GM19023 (cell line): ENCODE results near the gene FGD5.
"Not testable (repeated sequence)": the region's sequence is repeated elsewhere in the genome, so short reads cannot be mapped to it uniquely, and the experiment has no call there.

Experiments
- ATAC-seq: cut with Tn5 transposase; IDR thresholded peaks from one replicate; pipeline ENCODE4 v1.9.1; 2021; ENCODE audit warnings: mild to moderate bottlenecking, moderate library complexity; ENCODE audit not compliant: unreplicated experiment

FGD5 gene

DNA sequence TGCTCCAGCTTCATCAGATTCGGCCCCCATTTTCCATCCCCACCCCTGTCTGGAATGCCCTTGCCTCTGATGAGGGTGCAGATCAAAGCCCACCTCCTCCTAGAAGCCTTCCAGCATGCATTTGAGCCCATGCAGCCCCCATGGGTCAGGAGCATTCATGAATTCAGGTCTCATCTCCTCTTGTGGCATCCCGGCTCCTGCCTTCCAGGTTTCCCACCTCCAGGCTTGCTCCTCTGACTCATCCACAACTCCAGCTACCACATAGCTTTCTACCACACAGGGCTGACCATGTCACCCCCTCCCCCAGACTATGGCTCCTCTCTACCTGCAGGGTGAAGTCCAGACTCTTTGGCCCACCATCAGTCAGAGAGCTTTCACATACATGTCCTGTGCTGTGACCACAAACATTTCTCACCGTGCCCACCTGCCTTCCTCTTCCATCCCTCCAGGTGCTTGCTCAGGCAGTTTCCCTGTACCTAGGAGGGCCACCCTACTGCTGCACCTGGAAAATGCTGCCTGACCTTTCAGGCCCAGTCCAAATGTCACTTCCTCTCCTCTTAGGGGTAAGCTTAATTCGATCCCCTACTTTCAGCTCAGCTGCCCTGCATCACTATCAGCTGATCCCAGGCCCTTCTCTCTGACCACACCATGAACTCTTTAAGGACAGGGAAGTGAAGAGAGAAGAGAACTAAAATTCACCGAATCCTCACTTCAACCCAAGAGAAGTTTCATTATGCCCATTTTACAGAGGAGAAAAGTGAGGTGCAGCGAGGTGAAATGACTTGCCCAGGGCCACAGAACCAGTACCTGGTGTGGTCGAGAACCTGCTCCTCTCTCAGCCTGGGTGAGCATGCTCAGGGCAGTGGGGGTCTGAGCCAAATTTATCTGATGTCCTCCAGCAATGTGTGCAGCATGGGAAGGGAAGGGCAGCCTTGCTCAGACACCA is 13.7 kb upstream of the FGD5 start:
- ATAC-seq: no peak

DNA sequence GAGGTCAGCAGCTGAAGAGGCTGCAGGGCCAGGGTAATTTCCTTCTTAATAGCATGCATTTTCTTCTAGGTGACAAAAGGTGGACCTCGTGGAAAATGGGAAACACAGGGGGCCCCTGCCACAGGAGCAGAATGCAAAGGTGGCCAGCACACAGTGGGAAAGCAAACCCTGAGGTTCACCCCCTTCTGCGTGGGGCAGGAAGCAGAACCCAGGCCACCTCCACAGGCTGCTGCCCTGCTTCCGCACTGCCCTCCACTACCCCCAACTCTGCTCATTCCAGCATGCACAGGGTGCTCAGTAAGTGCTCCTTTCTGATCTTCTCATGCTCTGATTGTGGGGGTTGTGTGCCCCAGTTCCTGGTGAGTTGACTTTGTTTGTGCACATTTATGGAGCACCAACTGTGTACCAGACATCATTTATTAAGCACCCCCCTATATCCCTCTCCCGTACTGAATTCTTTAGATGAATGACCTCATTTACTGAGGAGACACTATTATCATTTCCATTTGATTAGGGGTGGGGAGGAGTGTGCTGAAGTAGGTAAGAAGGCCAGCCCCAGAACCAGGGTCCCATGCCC is 12.7 kb upstream of the FGD5 start:
- ATAC-seq: no peak

- no peak for ATAC-seq
Observed at GRCh38 chr3:14806641-14807263, 12.0 kb upstream of the FGD5 start.

DNA sequence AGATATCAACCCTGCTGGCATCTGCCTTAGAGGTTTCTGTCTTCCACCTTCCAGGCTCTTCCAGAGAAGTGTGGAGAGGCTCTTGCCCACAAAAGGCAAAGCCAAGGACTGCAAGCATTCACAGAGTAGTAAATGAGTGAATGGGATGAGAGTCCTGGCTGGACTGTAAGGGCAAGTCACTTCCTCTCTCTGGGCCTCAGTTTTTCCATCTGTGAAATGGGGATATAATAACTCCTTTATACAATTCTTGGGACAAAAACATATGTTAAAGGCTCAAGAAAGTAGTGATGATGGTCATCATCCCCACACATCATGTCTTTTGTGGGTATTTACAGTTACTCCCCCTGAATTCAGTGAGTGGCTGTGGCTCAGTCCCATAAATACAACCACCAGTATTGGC is 10.7 kb upstream of the FGD5 start:
- no peak for ATAC-seq

DNA sequence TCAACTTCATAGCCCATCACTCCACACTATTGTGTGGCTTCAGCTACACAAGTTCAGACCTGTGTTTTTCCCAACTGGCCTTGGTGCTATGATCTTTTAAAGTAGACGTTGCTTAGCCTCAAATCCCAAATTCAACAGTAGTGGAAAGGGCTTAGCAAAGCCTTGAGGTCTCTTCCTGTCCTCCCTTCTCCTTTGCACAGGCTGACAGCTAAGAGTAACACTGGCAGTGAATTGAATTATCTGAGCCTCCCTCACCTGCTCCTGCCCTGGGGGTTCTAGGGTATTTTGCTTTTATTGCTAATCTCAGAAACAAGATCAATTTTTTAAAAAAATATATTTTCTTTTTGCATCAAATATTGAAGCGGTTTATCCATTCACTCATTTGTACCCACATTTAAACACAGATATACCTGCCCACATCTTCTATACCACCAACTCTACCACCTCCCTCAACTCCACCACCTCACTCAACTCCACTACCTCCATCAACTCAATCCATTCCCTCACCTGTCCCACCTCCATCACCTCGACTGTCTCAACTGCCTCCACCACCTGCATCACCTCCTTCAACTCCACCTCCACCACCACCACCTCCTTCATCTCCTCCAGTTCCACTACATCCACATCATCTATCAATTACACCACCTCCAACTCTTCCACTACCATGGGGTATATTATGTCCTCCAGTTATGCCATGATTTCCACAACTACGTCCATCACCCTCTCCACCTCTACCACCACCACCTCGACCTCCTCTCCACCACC is 10.1 kb upstream of the FGD5 start:
- no peak for ATAC-seq

DNA sequence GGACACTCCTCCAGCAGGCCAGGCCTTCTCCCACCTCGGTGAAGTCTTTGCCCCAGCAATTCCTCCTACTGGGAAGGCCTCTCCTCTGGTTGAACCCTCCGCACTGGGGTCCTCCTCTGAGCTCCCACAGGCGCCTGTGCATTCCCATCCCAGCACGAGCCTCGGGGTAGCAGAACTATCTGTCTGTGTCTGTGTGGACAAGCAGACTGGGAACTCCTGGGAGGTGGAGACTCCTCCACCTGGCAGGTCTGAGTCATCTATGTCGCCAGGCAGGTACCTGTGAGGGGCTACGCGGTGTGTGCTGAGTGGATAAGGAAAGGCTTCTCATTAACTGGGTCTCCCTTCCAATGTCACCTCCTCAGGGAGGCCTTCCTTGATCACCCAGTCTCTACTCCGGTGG is 9.2 kb upstream of the FGD5 start:
- not testable (repeated sequence) for ATAC-seq

- ATAC-seq: no peak
Observed at GRCh38 chr3:14810070-14810791, 8.5 kb upstream of the FGD5 start.

- ATAC-seq: no peak
Observed at GRCh38 chr3:14810801-14811661, 7.7 kb upstream of the FGD5 start.

GRCh38 chr3:14811684-14812083 is 7.1 kb upstream of the FGD5 start:
- ATAC-seq: no peak

GRCh38 chr3:14812196-14812790 is 6.5 kb upstream of the FGD5 start:
- ATAC-seq: no peak

- ATAC-seq: no peak
Observed at GRCh38 chr3:14814411-14814871, 4.3 kb upstream of the FGD5 start.

DNA sequence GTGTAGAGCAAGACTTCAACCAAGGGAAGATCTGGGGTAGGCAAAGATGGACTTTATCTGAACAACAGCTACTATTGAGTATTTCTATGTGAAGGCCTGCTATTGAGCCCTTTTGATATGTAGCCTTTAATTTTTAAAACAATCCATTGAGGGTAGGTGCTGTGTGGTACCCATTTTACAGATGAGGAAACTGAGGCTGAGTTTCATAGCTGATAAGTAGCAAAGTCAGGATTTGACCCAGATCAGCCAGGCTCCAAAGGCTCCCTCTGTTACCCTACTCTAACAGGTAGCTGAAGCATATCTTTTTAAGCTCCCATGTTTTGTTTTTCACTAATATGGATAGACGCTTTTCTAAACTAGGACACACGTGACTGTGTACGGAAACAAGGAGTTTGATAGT is 2.4 kb upstream of the FGD5 start:
- ATAC-seq: no peak

- no peak for ATAC-seq
Observed at GRCh38 chr3:14819671-14820070, 909 bp downstream of the FGD5 start.

DNA sequence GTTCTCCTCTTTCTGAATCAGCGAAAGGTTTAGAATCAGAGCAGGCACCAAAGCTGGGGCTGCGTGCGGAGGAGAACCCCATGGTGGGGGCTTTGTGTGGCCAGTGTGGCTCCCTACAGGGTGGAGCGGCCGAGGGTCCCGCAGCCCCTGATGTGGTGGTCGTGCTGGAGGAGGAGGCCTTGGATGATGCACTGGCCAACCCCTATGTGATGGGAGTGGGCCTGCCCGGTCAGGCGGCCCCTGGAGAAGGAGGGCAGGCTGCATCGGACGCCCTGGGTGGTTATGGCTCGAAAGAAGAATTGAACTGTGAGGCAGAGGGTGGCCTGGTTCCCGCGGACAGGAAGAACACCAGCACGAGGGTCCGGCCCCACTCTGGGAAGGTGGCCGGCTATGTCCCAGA is 1.4 kb downstream of the FGD5 start:
- ATAC-seq: no peak

DNA sequence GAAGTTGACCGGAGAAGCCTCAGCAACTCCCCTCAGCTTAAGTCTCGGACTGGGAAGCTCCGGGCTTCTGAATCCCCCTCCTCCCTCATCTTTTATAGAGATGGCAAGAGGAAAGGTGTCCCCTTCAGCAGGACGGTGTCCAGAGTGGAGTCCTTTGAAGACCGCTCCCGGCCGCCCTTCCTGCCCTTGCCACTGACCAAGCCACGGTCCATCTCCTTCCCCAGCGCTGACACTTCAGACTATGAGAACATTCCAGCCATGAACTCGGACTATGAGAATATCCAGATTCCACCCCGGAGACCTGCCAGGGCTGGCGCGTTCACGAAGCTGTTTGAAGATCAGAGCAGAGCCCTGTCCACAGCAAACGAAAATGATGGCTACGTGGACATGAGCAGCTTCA is 2.4 kb downstream of the FGD5 start:
- no peak for ATAC-seq

DNA sequence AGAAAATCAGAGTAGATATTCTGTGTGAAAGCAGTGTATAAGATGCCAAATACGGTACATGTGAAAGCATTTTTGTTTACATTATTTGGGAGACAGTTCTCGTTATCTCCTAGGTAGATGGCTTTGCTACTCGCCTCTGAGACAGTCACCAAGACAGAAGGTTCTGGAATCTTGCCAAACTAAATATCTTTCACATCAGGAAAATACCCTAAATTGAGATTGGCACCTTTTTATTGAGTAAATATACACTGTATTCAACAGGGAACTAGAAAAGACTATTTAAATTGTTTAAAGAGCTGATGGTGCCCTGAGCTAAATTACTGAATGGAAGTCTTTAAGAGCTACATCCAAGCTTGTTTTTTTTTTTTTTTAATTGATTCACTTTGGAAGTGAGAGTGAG is 3.4 kb downstream of the FGD5 start:
- no peak for ATAC-seq

GRCh38 chr3:14822670-14823390 is 4.1 kb downstream of the FGD5 start:
- no peak for ATAC-seq

- no peak for ATAC-seq
Observed at GRCh38 chr3:14823393-14823792, 4.6 kb downstream of the FGD5 start.
